DMS 273 treated with DMSO at 0.1 percent for 48 hours (cell line): Measurements from ENCODE around the gene OSBPL3.
"Not testable (repeated sequence)": the region's sequence is repeated elsewhere in the genome, so short reads cannot be mapped to it uniquely, and the experiment has no call there.

Experiments
- DNase-seq: peaks from one replicate; lab custom pipeline; 2025; lab: John Stamatoyannopoulos, UW

Gene OSBPL3

GRCh38 chr7:24920451-24921361 is 59.3 kb downstream of the OSBPL3 start:
- no peak for DNase-seq

- no peak for DNase-seq
Measured at GRCh38 chr7:24917510-24918239, 62.3 kb downstream of the OSBPL3 start.

DNA sequence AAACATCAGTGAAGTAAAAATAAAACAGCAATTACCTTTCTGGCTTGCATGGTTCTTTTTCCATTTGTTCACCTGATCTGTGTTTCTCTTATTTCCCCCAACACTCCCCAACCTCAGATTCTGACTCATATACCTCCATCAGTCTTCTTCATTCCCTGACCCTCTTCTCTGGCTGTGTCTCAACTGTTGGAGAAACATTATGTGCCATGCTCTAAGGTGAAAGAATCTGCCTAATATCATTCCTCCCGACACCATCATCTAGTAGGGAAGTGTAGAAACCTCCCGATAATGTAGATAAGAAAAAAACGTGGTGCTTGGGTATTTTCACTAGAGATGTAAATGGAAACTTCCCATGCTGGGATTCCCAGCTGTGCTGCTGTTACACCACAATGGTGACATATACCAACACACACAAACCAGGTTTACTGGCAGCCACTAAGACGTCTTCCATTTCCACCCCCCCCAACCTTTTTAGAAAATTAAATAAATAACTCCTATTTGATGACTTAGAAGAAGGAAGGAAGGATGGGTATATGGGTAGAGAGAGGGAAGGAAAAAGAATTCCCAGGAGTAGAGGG is 63.4 kb downstream of the OSBPL3 start:
- no peak for DNase-seq

DNA sequence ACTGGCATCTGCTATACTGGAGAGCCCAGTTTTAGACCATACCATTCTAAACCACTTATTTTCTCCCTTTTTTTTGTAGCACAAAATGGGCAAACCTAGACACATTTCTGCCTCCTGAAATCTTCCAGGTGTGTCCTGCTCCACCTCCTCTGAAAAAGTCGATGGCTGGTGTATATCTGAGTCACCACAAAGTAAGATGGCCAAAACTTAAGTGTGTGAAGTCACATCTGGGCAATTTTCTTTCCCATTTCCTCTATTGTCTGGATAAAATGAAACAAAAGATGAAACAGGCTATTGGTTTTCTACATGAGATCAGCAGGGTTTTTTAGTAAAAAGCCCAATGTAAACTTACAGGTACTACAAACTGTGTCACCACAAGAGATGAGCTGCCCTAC is 65.5 kb downstream of the OSBPL3 start:
- no peak for DNase-seq

DNA sequence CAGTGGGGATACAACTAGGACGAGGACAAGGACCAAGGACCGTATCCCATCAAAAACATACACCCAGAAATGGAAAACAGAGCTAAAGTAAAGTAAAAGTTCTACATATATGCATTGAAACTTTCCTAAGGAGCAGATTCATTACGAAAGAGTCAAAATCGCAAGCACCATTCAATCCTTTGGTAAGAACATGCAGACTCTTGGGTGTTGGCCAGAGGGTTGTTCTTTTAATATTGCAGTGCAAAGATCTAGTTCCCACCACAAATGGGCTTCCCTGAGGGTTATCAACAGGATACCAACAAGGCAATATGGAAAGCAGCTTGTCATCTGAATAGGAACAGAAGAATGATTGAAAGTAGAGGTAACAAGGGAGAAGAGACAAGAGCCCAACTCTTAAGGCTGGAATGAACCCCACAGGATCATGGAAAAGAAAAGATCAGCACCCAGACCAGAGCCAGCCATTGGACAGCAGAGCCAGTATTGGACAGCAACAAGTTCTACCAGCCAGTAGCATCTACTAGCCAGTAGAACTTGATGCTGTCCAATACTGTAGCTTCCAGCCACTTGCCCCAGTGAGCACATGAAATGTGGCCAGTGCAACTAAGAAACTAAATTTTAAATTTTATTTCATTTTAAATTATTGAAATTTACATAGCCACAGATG is 66.0 kb downstream of the OSBPL3 start:
- DNase-seq: no peak

DNA sequence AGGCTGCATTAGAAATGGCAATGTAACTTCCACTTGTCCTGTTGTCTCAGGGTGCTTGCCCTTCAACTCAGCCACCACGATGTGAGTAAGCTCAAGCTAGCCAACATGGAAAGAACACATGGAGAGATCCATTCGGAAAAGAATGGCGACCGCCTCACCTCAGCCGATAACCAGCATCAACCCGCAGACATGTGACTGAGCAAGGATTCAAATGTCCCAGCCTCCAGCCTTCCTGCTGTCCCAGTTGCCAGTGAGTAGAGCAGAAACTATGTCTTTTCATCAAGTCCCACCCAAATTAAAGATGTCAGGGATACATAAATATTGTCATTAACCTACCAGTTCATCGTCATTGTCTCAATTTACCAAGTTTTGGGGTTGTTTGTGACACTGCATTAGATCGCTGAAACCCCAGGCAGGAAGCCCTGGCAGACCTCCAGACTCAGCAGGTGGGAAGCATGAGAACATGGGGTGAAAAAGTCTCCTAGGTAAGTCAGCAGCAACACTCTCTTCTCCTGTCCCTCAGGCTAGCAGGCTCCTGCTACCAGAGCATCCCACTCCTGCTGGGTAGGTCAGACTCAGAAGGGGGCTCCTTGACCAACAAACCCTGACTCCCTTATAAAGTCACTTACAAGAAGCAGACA is 67.0 kb downstream of the OSBPL3 start:
- no peak for DNase-seq

DNA sequence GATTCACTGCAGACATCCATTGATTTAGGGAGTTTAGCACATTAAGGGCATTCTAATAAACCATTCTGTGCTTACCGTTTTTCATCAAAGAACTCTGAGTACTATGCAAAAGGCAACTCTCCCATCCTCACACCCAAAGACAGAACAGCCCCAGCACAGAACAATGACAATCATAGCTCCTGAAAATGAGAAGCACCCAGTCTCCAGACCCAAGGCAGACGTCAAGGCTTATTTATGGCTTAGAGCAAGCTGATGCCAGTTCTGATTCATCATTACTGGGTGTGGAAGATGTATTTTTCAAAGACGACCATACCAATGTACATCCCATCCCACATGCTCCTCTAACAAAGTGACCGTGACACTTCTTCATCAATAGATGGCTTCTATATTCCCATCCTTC is 67.6 kb downstream of the OSBPL3 start:
- DNase-seq: no peak

DNA sequence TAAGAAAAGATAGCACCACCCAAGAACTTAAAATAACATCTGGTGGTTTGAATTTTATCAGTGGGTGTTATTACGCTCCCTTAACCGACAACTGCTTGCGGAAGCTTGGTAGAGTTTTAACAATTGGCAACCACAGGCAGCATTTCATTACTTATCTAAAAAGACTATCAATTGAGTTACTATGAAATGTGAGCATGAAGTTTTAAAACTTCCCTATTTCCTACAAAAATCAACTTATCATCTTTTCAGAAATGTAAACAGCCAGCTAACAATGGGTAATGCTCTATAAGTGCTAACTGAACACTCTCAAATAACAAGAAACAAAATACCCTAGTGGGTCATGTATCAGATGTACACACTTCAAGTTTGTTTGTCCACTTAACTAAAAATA is 68.8 kb downstream of the OSBPL3 start:
- no peak for DNase-seq

DNA sequence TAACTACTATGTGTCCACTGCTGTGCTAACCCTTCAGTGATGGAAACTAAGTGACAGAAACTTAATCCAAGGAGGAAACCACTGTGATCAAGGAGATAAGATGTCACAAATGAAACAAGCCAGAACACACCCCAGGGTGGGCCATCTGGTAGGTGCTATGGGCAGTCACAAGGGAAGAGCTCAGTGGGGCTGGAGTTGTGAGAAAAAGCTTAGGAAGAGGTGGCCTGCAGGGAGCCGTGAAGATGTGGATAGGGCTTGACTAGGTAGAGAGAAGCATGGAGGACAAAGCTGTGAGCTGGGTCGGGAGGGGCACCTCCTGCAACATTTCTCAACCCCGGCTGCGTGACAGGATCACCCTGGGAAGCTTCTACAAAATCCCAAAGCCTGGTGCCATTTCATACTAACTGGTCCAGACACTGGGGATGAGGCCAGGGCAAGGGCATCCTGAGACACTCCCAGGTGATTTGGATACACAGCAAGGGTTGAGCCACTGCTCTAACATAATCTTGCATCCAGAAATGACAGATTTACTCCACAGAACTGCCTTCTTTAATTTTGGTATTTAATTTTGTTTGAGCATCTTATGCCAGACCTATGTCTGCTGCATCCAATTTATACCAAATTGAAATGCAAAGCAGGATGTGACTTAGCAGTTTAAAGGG is 69.3 kb downstream of the OSBPL3 start:
- no peak for DNase-seq

DNA sequence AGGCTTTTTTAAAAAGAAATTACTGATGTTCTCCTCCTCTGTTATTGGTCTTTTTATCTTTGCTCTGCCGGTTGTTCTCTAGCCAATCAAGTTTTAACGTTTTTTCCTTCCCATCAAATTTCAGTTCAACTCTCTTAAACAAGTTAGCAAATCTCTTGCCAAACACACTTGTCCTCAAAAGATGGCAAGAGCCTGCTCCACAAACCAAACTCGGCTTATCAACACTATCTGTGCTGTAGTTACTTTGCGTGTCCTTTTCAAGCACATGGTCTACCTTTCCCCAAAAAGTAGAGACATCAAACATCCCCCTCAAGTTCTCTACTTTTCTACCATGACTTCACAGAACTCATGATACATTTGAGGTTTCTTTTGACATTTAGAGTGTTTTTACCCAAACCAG is 71.3 kb downstream of the OSBPL3 start:
- DNase-seq: no peak

GRCh38 chr7:24908166-24908565 is 71.8 kb downstream of the OSBPL3 start:
- no peak for DNase-seq

DNA sequence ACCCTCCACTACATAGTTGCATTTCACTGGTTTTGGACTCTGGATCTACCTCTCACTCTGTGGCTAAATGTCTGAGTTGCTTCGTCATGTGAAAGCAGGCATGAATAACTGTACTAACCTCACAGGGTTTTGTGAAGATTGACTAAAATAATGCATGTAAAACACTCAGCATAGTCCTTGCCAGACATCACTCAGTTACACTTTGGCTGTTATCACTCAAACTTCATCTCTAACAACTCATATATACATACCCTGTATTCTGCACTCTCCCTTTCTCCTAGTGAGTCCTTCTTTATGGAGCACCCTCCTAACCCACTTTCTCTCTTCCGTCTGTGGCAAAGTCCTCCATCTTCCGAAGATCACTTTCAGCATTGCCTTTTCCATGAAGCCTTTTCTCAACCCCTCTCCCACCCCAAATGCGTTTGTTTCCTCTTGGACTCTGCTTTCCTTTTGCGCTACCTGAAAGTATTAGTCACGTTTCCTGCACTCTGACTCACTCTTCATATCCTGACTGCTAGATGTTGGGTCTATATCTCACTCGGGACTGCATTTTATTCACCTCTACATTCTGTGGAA is 72.6 kb downstream of the OSBPL3 start:
- DNase-seq: no peak

GRCh38 chr7:24905996-24906770 is 73.8 kb downstream of the OSBPL3 start:
- no peak for DNase-seq

GRCh38 chr7:24903992-24904391 is 76.0 kb downstream of the OSBPL3 start:
- DNase-seq: not testable (repeated sequence)

DNA sequence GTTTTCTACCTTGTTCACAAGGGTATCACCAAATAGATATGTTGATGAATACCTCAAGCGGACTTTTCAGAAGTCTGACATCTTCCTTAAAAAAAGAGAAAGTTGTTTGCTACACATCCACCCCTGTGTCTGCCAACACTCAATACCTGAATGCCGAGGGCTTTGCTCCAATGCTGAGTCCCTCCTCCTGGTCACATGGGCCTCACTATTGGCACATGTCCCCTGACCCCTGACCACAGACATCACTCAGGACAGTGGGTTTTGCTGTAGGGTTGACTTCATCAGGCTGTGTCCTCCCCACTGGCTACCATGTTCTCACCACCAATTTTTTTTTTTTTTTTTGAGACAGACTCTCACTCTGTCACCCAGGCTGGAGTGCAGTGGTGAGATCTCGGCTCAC is 76.4 kb downstream of the OSBPL3 start:
- DNase-seq: no peak

- DNase-seq: no peak
Measured at GRCh38 chr7:24902931-24903330, 77.0 kb downstream of the OSBPL3 start.

DNA sequence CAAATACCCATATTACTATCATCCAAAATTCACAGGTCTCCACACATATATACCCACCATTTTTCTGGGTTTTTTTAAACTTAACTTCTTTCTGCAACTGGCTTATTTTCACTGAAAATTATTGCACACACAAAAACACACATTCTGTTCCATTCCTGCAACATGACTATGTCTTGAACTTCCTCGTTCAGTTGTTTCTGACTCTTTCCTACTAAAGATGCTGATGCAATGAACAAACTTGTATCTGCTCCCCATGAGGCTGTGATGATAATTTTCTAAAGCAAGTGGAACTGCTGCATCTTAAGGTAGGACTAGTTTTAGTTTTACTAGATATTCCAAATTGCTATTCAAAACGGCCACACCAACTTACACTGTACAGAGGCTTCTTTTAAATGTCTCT is 77.7 kb downstream of the OSBPL3 start:
- DNase-seq: no peak

DNA sequence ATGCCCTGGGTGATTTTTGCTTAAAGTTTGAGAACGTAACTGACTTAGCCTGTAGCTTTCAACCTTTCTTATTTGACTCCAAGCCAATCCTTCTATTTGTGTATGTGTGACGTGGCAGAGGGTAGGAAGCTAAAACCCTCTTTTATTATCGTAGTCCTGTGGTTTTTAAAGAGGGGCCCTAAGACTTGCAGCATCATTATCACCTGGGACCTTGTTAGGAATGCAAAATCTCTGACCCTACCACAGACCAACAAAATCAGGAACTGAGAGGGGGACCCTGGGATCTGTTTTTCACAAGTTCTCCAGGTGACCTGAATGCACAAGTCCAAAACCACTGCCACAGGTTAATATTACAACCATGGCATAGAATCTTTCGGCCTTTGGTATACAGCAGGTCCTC is 80.1 kb downstream of the OSBPL3 start:
- DNase-seq: no peak

DNA sequence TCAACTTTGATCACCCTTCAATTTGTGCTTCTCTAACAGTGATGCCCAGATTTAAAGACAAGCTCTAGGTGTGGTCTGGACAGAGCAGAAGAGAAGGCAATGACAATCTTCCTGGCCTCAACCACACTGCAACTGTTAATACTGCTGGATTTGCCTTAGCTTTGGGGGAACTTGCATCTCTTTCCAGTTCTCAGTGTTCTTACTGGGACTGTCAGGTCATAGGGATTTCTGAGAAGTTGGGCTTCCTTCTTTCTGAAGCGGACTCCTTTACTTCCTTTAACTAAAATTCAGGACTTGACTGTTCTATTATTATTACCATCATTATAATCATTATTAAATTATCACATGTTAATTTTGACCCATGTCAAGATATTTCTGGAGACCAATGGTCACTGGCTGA is 80.8 kb downstream of the OSBPL3 start:
- no peak for DNase-seq

- no peak for DNase-seq
Measured at GRCh38 chr7:24898691-24899090, 81.3 kb downstream of the OSBPL3 start.
